NB4 (cell line): ENCODE measurements around the gene MICAL3.

ENCODE experiments used
- MAX ChIP-seq: IDR thresholded peaks from 2 replicates; pipeline ENCODE4 v1.6.1; 2011; ENCODE audit warnings: low read depth, low read length
- TF ChIP-seq, protein P1 (sequence below): IDR thresholded peaks from one replicate; pipeline ENCODE4 v1.5.1; 2012; ENCODE audit warnings: low read depth, low read length

DNA sequence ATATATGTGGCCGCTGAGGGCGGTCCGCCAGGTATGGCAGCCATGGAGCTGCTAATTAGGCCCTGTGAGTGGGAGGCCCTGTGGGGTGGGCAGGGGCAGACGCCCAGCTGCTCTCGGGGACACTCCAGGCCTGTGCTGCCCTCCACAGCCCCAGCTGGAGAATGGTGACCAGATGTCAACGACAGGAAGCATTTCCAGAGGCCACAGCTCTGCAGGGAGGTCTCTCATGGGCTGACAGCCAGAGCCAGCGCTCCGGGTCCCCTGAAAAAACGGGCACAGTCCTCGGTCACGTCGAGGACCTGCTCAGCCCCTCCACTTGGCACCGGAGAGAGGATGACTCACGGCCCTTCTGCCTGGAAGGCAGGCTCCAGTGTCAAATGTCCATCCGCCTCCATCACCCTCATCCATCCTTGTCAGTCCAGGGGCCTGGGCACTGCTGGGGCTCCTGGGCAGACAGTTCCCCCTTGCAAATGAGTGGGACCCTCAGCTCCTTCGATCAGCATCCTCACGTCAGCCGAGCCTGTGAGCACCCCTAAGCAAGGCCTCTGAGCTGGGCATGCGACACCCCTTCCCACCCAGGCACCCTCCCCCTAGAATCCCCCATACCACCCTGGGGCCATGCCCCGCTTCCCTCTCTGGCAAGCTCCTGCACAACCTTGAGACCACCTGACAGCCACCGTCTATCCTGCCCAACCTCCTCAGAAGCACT lies 252.0 kb downstream of the MICAL3 start:
- no peak for TF ChIP-seq MAX
- TF ChIP-seq, protein P1, sequence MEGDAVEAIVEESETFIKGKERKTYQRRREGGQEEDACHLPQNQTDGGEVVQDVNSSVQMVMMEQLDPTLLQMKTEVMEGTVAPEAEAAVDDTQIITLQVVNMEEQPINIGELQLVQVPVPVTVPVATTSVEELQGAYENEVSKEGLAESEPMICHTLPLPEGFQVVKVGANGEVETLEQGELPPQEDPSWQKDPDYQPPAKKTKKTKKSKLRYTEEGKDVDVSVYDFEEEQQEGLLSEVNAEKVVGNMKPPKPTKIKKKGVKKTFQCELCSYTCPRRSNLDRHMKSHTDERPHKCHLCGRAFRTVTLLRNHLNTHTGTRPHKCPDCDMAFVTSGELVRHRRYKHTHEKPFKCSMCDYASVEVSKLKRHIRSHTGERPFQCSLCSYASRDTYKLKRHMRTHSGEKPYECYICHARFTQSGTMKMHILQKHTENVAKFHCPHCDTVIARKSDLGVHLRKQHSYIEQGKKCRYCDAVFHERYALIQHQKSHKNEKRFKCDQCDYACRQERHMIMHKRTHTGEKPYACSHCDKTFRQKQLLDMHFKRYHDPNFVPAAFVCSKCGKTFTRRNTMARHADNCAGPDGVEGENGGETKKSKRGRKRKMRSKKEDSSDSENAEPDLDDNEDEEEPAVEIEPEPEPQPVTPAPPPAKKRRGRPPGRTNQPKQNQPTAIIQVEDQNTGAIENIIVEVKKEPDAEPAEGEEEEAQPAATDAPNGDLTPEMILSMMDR, result no peak
